HEK293 (cell line): ENCODE measurements around the gene ZSWIM3.

Experiments used
- YY1 ChIP-seq: fragments of 450-650 bp; formaldehyde crosslinking; IDR thresholded peaks from 2 replicates; pipeline ENCODE4 v1.5.1; 2018; ENCODE audit warnings: missing biosample characterization, missing genetic modification characterization
- ZBTB17 ChIP-seq: fragments of 450-650 bp; formaldehyde crosslinking; IDR thresholded peaks from 2 replicates; pipeline ENCODE4 v1.5.1; 2016; ENCODE audit warnings: missing biosample characterization, missing genetic modification characterization
- ZNF510 ChIP-seq: fragments of 450-650 bp; formaldehyde crosslinking; IDR thresholded peaks from 2 replicates; pipeline ENCODE4 v1.5.1; 2018; ENCODE audit warnings: mild to moderate bottlenecking, missing genetic modification characterization, missing biosample characterization; ENCODE audit not compliant: insufficient replicate concordance
- ZNF768 ChIP-seq: fragments of 450-650 bp; formaldehyde crosslinking; IDR thresholded peaks from 2 replicates; pipeline ENCODE4 v1.5.1; 2018; ENCODE audit warnings: missing biosample characterization, mild to moderate bottlenecking, missing genetic modification characterization
- ZNF792 ChIP-seq: fragments of 450-650 bp; formaldehyde crosslinking; IDR thresholded peaks from 2 replicates; pipeline ENCODE4 v1.5.1; 2016; ENCODE audit warnings: missing biosample characterization, missing genetic modification characterization
- TF ChIP-seq, protein P1 (sequence below): fragments of 450-650 bp; formaldehyde crosslinking; IDR thresholded peaks from 2 replicates; pipeline ENCODE4 v1.5.1; 2016; ENCODE audit warnings: missing biosample characterization, missing genetic modification characterization

DNA sequence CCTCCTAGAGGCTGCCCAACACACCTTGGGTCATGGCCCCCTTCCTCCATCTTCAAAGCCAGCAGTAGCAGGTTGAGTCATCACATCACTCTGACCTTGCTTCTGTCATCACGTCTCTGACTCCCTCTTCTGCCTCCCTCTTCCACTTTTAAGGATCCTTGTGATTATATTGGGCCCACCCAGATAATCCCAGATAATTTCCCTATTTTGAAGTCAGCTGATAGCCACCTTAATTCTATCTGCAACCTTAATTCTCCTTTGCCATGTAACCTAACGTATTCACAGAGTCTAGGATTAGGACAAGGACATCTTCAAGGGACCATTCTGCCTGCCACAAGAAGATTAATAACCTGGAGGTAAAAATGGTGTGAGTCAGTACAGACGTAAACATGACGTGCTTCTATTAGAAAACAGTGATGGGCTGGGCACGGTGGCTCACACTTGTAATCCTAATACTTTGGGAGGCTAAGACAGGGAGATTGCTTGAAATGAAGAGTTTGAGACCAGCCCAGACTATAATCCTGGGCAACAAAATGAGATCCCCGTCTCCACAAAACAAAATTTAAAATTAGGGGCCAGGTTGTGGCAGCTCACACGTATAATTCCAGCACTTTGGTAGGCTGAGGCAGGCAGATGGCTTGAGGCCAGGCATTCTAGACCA lies 3.3 kb downstream of the ZSWIM3 start:
- TF ChIP-seq, protein P1, sequence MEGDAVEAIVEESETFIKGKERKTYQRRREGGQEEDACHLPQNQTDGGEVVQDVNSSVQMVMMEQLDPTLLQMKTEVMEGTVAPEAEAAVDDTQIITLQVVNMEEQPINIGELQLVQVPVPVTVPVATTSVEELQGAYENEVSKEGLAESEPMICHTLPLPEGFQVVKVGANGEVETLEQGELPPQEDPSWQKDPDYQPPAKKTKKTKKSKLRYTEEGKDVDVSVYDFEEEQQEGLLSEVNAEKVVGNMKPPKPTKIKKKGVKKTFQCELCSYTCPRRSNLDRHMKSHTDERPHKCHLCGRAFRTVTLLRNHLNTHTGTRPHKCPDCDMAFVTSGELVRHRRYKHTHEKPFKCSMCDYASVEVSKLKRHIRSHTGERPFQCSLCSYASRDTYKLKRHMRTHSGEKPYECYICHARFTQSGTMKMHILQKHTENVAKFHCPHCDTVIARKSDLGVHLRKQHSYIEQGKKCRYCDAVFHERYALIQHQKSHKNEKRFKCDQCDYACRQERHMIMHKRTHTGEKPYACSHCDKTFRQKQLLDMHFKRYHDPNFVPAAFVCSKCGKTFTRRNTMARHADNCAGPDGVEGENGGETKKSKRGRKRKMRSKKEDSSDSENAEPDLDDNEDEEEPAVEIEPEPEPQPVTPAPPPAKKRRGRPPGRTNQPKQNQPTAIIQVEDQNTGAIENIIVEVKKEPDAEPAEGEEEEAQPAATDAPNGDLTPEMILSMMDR (tag by site-specific recombination), result no peak
- TF ChIP-seq ZNF792 (no peak), ZNF768 (tag by site-specific recombination) (no peak), YY1 (no peak), ZNF510 (tag by site-specific recombination) (no peak), ZBTB17 (peak; percentile 55)
